HG02678 (cell line): ENCODE results near the gene PTPN14.
"Not testable (repeated sequence)": the region's sequence is repeated elsewhere in the genome, so short reads cannot be mapped to it uniquely, and the experiment has no call there.

ENCODE experiments used
- ATAC-seq: cut with Tn5 transposase; IDR thresholded peaks from one replicate; pipeline ENCODE4 v1.9.1; 2021; ENCODE audit warnings: mild to moderate bottlenecking, moderate library complexity; ENCODE audit not compliant: unreplicated experiment

PTPN14 gene

DNA sequence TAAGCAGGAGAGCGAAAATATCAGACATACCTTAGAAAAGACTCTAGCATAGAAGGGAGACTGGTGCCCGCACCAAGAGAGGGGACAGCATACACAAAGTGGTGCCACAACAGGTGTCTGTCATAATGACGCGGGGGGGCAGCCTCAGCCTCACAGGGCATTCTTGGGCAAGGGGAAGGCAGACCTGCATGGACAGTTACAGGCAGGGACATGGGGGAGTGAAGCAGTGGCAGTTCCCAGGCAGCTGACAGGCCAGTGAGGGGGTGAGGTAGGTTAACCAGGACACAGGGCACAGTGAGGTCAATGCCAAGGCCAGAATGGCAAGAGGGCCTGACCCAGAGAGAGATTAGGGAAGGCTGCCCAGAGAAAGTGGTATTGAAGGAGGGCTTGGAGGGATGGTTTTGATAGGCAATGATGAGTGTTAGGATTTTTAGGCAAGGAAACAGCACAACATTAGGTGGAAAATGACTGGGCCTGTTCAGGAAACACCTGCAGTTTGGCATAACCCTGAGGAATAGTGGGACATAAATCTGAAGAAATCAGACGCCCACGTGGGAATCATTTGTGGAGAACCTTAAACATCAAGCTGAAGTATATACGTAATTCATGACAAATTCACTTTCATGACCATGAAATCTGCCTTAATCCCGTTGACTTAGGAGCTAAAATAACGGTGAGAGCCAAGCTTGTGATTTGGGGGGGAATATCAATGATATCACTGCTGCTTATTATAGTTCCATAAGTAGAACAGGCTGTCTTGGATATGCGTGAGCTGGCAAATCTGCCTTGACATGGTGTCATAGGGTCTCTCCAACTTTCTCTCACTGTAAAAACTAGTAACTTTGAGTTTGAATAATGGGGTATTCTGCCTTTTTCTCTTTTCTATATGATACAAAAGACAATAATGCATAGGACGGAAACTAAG is 8.9 kb downstream of the PTPN14 start:
- no peak for ATAC-seq

DNA sequence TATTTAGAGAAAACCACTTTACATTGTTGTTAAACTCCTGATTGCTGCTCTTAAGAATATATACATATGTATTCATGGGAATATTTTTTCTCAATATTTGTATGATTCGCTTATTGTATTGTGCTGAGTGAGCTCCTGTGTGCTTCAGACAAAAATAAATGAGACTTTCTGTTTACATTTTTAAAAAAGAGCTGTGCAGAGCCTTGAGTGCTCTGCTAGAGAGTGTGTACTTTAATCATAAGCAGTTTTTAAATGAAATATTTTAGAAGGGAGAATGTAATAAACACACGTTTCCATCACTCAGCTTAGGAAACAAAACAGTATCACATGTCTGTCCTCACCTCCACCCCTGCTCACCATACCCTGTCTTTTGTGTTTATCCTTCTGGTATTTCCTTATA is 9.7 kb downstream of the PTPN14 start:
- no peak for ATAC-seq

DNA sequence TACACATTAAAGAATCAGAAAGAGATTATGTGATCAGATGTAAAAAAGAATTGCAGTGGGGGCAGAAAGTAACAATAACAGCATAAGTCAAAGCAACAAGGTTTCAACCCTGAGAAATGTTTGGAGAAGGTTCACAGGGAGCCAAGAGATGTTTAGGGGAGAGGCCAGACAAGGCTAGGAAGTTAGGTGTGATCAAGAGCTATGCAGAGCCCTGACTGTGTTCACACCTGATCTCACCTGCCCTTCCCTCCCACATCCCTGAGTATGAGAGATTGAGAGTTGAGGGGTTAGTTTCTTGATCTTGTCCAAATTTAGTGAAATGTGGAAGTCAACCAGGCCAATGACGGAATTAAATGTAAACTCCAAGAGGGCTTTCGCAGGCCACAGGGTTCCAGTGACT is 10.2 kb downstream of the PTPN14 start:
- ATAC-seq, result no peak

DNA sequence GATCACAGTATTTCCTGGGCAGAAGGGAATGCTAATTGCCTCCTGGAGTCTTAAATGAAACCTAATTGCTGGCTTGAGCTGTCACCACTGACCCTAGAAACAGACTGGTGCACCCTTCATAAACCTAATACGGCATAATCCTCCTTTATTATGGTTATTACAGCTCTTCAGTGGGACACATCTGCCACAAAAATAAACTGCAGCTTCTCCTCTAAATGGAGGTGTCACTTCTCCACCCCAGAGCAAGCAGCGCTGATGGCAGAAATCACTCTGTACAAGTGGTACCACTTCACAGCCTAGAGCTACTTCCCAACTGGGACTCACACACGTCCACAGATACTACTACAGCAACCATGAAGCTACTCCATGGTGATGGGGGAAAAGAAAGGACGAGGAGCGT is 11.1 kb downstream of the PTPN14 start:
- no peak for ATAC-seq

- ATAC-seq, result no peak
Measured at GRCh38 chr1:214538496-214538895, 12.9 kb downstream of the PTPN14 start.

- no peak for ATAC-seq
Measured at GRCh38 chr1:214537872-214538473, 13.4 kb downstream of the PTPN14 start.

DNA sequence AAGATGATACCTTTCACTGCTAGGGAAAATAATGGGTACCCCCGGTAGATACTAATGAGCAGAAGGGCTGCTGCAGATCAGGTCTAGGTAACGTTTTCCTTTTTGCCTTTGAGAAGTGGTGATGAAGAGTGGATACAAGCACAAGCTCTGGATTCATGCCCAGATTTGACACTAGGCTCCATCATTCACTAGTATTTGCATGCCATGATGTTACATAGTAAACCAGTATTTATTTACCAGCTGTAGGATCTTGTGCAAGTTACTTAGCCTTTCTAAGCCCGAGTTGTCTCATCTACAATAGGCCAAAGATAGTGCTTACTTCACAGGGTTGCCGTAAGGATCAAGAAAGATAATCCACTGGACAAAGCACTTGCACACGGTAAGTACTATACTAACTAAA is 14.2 kb downstream of the PTPN14 start:
- no peak for ATAC-seq

DNA sequence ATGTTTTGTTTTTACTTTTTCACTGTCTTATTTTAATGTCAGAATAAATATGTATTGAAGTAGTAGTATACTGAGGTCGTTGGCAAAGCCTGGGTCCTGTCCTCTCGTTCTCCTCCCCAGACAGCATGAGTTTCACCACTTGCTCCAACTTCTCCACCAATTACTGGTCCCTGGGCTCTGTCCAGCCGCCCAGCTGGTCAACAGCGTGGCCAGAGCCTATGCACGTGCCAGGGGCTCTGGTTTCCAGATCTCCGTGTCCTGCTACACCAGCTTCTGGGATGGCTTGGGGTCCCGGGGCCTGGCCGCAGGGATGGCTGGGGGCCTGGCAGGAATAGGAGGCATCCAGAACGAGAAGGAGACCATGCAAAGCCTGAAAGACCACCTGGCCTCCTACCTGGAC is 19.3 kb downstream of the PTPN14 start:
- ATAC-seq, result no peak

- ATAC-seq, result no peak
Measured at GRCh38 chr1:214525535-214526019, 25.8 kb downstream of the PTPN14 start.

DNA sequence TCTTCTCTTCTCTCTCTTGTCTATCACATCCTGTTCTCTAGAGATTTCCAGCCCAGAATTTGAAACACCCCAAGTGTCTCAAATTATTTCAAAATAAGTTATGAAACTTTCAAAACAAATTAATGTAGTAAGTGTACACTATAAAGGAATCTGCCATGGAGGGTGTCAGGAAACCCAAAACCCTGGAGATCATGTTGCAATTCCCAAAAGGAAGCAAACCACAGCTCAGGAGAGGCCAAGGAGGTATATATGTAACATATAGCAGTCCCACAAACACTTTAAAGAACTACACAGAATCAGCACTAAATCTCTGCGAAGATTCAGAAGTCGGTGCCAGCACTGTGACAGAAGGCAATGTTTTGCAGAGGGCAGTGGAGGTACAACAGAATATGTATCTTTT is 26.6 kb downstream of the PTPN14 start:
- no peak for ATAC-seq

DNA sequence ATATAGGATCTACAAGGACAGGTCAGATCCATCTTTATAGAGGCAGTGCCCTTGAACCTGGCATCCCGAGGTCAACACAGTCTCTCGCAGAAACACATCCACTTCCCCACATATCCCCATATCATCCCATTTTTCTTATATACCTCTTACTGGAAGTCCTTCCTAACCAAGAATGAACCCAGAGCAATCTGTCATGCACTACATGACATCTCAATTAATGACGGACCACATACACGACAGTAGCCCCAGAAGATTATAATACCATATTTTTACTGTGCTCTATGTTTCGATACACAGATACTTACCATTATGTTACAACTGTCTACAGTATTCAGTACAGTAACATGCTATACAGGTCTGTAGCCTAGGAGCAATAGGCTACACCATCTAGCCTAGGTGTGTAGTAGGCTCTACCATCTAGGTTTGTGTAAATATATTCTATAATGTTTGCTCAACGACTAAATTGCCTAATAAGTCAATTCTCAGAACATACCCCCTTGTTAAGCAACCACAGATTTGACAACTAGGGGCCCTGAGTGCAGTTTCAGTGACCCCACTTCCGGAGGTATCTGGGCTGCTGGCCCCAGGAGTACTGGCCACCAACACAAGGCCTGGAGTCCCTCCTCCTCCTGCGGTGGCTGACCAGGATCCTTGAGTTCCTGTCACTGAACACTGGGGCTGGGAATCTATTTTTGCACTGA is 28.1 kb downstream of the PTPN14 start:
- ATAC-seq, result no peak

- not testable (repeated sequence) for ATAC-seq
Measured at GRCh38 chr1:214521458-214521857, 29.9 kb downstream of the PTPN14 start.

DNA sequence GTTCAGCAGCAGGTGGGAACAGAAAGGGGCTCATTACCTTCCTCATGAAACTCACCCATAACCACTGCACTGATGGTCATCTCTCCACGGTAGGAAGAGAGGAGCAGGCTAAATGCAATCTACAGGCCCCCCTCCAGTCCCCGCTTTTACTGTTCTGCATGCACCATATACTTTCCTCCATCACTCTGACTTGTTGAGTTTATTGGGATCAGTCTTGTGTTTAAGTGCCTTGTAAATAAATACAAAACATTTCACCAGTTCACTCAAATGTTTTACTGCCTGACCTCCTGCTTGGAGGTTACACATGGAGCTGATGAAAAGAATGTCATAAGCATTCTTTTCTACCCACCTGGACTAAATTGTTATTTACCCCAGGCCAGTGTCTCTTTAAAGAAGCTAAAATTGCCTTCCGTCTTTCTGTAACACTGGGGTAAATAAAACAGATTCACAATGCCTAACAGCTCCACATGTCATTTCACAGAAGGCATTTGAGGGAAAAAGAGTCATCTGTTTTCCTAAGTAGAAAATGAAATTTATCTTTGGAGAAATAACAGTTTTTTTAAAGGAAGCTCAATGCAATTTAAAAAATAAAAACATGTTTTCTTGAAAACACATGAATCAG is 30.7 kb downstream of the PTPN14 start:
- ATAC-seq, result no peak

GRCh38 chr1:214518361-214518760 is 33.0 kb downstream of the PTPN14 start:
- no peak for ATAC-seq

DNA sequence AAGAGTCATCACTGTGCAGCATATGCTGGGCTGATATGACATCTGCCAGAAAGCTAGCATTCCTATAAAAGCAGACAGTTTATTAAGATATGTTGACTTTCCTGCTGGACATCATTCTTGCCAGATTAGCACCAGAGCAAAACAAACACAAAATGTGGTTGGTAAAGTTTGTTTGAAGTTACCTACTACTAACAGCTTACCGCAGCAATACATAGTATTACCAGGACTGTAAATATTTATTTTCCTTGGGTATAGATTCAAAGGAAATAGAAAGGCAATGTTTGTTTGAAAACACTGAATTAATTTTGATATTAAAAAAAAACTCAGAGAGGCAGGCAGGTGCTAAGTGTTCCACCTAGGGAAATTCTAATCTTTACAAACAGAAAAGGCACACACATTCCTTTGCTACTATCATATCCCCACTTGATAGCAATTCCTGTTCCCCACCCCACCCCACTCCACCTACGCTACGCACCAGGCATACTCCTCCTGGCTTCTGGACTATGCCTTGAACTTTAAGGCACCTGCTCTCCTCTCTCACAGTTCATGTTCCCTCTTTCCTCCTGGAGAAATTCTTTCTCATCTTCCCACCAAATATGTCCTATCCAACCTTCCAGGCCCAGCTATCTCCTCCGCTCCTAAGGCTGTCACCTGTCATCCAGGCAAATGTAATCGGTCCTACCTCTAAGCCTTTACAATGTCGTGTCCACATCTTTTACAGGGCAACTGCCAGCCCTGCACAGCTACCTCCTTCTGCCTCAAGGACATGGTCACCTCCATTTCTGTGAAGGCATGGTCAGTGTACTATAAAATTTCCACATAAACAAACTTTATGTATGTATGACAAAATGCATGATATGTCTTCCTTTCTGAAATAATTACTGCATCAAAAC is 34.7 kb downstream of the PTPN14 start:
- no peak for ATAC-seq

GRCh38 chr1:214515544-214516433 is 35.6 kb downstream of the PTPN14 start:
- no peak for ATAC-seq

DNA sequence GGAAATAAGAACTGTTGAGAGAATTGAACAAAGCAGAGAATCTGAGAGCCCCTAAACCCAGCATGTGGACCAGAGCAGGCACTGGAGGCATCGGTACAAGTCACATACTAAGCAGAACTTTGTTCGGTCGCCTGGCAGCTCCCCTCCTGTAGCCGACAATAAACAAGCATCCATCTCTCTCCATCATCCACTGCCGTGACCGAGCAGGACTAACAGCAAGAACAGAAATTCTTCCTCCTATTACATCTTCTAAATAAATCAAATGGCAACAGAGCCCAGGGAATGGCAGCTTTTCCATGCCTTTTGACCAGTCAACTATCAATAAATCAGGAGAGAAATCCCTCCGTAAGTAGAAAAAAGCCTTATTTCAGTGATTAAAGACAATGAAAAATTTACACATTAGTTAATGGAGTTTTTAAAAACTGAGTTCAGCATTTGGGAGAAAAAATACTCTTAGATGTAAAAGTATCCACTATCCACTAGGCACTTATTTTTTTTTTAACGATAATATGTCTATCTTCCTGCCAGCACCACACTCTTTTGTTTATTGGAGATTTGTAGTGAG is 36.5 kb downstream of the PTPN14 start:
- ATAC-seq, result no peak

GRCh38 chr1:214514032-214514818 is 37.2 kb downstream of the PTPN14 start:
- ATAC-seq, result no peak
